H1 (cell line): ENCODE results near the gene PLCB4.

Source experiments
- CTCF ChIP-seq, 3 experiments: IDR thresholded peaks; 1 replicate in 2 of 3; 2 replicates in 1 of 3; pipeline versions ENCODE4 v1.5.1 to v1.6.1; 2011; ENCODE audit warnings: low read length in 3 of 3, mild to moderate bottlenecking in 3 of 3, inconsistent platforms in 2 of 3, low read depth in 1 of 3, moderate library complexity in 1 of 3; ENCODE audit not compliant: insufficient read depth in 1 of 3; ENCODE audit errors: control extremely low read depth in 1 of 3
- JUN ChIP-seq: IDR thresholded peaks from 2 replicates; pipeline ENCODE4 v1.6.1; 2011; ENCODE audit warnings: low read depth, mild to moderate bottlenecking, improper control_type of control experiment, low read length

- TF ChIP-seq CTCF (IDR thresholded peaks at IDR 0.05; ENCODE audit: control extremely low read depth in 1 of 3, insufficient read depth in 1 of 3, low read depth in 1 of 3, low read length in 3 of 3) (no peak), JUN (no peak)
These were observed 264.0 kb downstream of the PLCB4 start for GRCh38 chr20:9332791-9333479.
